Stimulated activated CD8-positive, alpha-beta memory T cell treated with anti-CD3 and anti-CD28 coated beads, Interleukin-7, amount 100 ng/mL, for 24 hours (primary cell): ENCODE results near the gene LRRC52.
"Not testable (repeated sequence)": the region's sequence is repeated elsewhere in the genome, so short reads cannot be mapped to it uniquely, and the experiment has no call there.

Source experiments
- DNase-seq: peaks from one replicate; pipeline ENCODE4 v3.0.0-alpha.2; 2020; ENCODE audit warnings: low read depth

Gene LRRC52

DNA sequence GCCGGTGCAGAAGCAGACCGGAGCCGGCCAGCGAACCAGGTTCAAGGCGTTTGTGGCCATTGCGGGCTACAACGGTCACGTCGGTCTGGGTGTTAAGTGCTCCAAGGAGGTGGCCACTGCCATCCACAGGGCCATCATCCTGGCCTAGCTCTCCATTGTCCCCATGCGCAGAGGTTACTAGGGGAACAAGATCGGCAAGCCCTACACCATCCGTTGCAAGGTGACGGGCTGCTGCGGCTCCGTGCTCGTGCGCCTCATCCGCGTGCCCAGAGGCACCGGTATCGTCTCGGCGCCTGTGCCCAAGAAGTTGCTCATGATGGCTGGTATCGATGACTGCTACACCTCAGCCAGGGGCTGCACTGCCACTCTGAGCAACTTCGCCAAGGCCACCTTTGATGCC lies 38.1 kb downstream of the LRRC52 start:
- no peak for DNase-seq

DNA sequence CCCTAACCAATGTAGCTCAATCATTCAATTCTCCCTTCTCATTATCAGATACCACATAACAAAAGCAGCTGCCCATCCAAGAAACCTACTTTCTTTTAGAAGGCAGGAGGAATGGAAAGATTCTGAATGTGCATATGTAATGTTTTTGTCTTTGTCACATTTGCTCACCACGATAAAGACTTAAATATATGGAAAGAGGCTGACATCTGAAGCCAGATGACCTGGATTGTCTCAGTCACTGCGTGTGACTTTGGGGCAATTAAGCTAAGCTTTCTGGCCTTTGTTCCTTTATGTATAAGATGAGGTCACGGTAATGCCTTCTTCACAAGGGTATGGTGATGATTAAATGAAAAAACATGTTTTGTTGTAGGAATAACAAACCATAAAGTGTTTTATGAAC lies 42.6 kb downstream of the LRRC52 start:
- DNase-seq = no peak

GRCh38 chr1:165591391-165591790 lies 47.6 kb downstream of the LRRC52 start:
- not testable (repeated sequence) for DNase-seq

GRCh38 chr1:165592945-165593823 lies 49.4 kb downstream of the LRRC52 start:
- peak; percentile 61 for DNase-seq

DNA sequence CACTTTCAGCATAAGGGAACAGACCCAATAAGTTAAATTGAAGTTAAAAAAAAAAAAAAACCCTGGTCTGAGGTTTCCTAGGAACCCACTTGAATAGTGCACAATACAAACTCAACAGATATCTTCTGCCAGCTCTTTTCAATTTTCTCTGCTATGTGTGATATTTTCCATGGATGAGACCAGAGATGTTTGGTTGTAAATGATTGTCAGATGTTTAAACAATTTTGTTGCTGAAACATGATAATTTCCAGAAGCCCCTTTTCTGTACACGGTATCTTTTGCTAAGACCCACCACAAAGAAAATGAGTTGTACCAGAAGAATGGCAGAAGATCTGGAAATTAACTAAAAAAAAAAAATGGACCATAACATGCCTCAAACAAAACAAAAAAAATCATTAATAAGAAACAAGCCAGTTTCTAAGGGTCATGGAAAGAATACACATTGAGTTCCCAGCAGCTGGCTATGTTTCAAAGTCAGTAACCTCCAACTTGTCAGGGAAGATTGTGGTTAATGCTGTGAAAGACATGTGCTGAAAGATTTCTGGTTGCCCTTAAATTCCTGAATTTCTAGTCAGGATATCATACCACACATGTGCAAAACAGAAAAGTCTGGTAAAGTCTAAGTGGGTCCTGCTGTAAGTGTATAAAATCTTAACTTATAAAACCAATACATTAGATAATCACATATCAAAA lies 51.6 kb downstream of the LRRC52 start:
- DNase-seq = no peak

GRCh38 chr1:165597883-165598675 lies 54.3 kb downstream of the LRRC52 start:
- DNase-seq = peak; percentile 90

DNA sequence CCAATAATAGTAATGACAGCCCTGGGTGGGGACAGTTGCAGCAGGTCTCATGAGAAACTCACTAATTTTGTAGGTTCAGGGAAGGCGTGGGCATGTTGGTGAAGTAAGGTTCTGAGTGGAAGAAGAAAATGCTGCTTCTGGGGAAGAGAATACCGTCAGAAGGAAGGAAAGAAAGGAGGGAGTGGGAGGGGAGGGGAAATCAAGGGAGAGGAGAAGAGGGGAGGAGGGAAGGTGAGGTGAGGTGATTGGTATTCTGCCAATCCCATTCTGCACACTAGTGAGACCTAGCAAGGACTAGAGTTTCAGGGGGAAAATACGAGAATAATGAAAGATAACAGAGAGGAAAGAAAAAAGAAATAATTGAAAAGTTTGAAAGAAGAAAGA lies 54.9 kb downstream of the LRRC52 start:
- DNase-seq = no peak

DNA sequence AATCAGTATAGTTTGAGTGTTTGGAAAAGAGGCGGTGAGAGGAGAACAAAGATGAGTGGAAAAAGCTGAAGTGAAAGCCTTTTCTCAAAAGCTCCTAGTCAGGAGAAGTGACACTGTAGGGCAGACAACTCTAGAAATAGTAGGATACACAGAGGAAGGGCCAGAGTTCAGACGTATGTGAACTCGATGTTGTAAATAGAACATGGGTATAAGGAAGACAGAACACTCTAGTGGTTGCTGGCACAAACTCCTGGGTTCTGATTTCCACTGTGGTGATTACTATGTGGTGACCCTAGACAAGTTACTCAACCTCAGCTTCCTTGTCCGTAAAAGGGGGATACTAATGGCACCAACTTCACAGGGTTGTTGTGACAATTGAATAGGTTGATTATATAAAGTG lies 57.0 kb downstream of the LRRC52 start:
- no peak for DNase-seq

DNA sequence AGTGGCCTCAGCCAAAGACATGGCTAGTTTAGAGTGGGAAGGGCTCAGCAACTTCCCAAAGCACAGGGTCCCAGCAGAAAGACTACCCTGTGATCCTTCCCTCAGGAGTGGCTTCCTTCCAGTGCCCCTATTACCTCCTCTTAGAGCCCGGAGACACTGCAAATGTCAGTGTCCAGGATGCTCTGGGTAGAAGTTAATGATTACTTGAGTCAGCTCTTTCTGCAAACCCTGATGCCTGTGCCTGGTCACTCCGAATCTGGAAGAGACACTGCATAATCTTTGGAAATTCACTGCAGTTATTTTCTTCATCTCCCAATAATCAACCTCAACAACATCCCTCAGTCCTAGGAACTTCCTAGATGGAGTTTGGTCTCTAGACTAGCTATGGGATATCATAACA lies 60.0 kb downstream of the LRRC52 start:
- DNase-seq = no peak

- DNase-seq = no peak
Measured at GRCh38 chr1:165605246-165605645, 61.4 kb downstream of the LRRC52 start.

- DNase-seq = not testable (repeated sequence)
Measured at GRCh38 chr1:165606676-165607075, 62.9 kb downstream of the LRRC52 start.

DNA sequence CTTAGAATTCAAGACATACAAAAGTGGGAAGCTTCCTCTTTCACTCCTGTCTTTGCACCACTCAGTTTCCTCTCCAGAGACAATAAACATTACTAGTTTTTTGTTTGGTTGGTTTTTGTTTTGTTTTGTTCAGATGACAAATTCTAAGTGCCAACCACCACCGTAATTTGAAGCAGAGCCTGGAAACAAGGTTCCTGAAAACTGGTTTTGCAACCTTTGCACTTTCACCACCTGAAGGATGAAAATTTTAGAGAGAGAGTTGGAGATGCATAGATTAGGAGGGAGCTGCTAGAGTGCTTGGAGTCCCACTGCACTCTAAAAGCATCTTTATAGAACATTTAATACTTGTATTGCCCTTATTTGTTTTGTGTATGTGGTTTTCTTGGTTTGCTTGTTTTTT lies 67.1 kb downstream of the LRRC52 start:
- no peak for DNase-seq

- no peak for DNase-seq
Measured at GRCh38 chr1:165612062-165612461, 68.3 kb downstream of the LRRC52 start.
